H9 (cell line): ENCODE data around the gene TESK1. TPM values are rescaled to one million over a fixed set of nuclear protein-coding genes. Genes with fewer than 3 reads are reported as not detected.

Experiments
- DNase-seq: peaks from one replicate; pipeline ENCODE4 v3.0.0-alpha.2; 2017
- H2AFZ ChIP-seq: one replicate; pipeline ENCODE4 v1.6.1; 2013; ENCODE audit warnings: mild to moderate bottlenecking, low read length, control low read depth, moderate library complexity
- H2AK5ac ChIP-seq: 2 replicates; pipeline ENCODE4 v1.6.1; 2013; ENCODE audit warnings: low read length, control low read depth, mixed read lengths; ENCODE audit not compliant: insufficient read length
- H2BK120ac ChIP-seq: one replicate; pipeline ENCODE4 v1.6.1; 2013; ENCODE audit warnings: low read depth, mild to moderate bottlenecking, low read length, control low read depth, inconsistent platforms; ENCODE audit not compliant: poor library complexity, severe bottlenecking
- H2BK12ac ChIP-seq: 2 replicates; pipeline ENCODE4 v1.6.1; 2013; ENCODE audit warnings: low read length, control low read depth, mixed read lengths, low read depth; ENCODE audit not compliant: insufficient read length
- H2BK15ac ChIP-seq: 2 replicates; pipeline ENCODE4 v1.6.1; 2013; ENCODE audit warnings: low read depth, low read length, control low read depth
- H2BK20ac ChIP-seq: one replicate; pipeline ENCODE4 v1.6.1; 2013; ENCODE audit warnings: low read depth, mild to moderate bottlenecking, low read length, control low read depth, inconsistent platforms; ENCODE audit not compliant: poor library complexity, severe bottlenecking
- H2BK5ac ChIP-seq: 2 replicates; pipeline ENCODE4 v1.6.1; 2013; ENCODE audit warnings: low read length, control low read depth, mixed read lengths; ENCODE audit not compliant: insufficient read length
- H3K14ac ChIP-seq: 2 replicates; pipeline ENCODE4 v1.6.1; 2013; ENCODE audit warnings: low read length, control low read depth; ENCODE audit not compliant: insufficient read depth
- H3K18ac ChIP-seq: 2 replicates; pipeline ENCODE4 v1.6.1; 2013; ENCODE audit warnings: low read depth, mild to moderate bottlenecking, mixed read lengths, low read length, control low read depth; ENCODE audit not compliant: insufficient read length
- H3K23ac ChIP-seq: 2 replicates; pipeline ENCODE4 v1.6.1; 2013; ENCODE audit warnings: low read length, control low read depth, mixed read lengths, low read depth; ENCODE audit not compliant: insufficient read length
- H3K23me2 ChIP-seq: 2 replicates; pipeline ENCODE4 v1.6.1; 2013; ENCODE audit warnings: low read depth, mild to moderate bottlenecking, mixed read lengths, low read length, control low read depth; ENCODE audit not compliant: insufficient read length, poor library complexity, severe bottlenecking
- H3K27ac ChIP-seq: 2 replicates; pipeline ENCODE4 v1.5.1; 2013; ENCODE audit warnings: low read length, control low read depth, mixed read lengths, low read depth; ENCODE audit not compliant: insufficient read length
- H3K27me3 ChIP-seq: 2 replicates; pipeline ENCODE4 v1.6.1; 2013; ENCODE audit warnings: low read length, control low read depth, inconsistent platforms; ENCODE audit not compliant: insufficient read depth
- H3K4ac ChIP-seq: 2 replicates; pipeline ENCODE4 v1.6.1; 2013; ENCODE audit warnings: low read depth, mild to moderate bottlenecking, control low read depth, inconsistent platforms, low read length, moderate library complexity
- H3K4me1 ChIP-seq: 2 replicates; pipeline ENCODE4 v1.6.1; 2013; ENCODE audit warnings: low read length, control low read depth, inconsistent platforms; ENCODE audit not compliant: insufficient read depth
- H3K4me2 ChIP-seq: 2 replicates; pipeline ENCODE4 v1.6.1; 2013; ENCODE audit warnings: low read length, control low read depth, mixed read lengths; ENCODE audit not compliant: insufficient read length, insufficient read depth
- H3K56ac ChIP-seq: 2 replicates; pipeline ENCODE4 v1.6.1; 2013; ENCODE audit warnings: low read depth, mild to moderate bottlenecking, mixed read lengths, low read length, control low read depth; ENCODE audit not compliant: insufficient read length
- H3K79me1 ChIP-seq: 2 replicates; pipeline ENCODE4 v1.6.1; 2013; ENCODE audit warnings: low read depth, mild to moderate bottlenecking, moderate library complexity, low read length, control low read depth, inconsistent platforms; ENCODE audit not compliant: insufficient read depth, poor library complexity, severe bottlenecking
- H3K79me2 ChIP-seq: 2 replicates; pipeline ENCODE4 v1.6.1; 2013; ENCODE audit warnings: low read length, control low read depth, inconsistent platforms; ENCODE audit not compliant: insufficient read depth
- H3K9ac ChIP-seq: 2 replicates; pipeline ENCODE4 v1.6.1; 2013; ENCODE audit warnings: low read length, control low read depth, mixed read lengths; ENCODE audit not compliant: insufficient read length; ENCODE audit errors: extremely low read depth
- H3K9me3 ChIP-seq: one replicate; pipeline ENCODE4 v1.6.1; 2013; ENCODE audit warnings: low read depth, low read length, inconsistent platforms; ENCODE audit not compliant: control insufficient read depth
- H3T11ph ChIP-seq: one replicate; pipeline ENCODE4 v1.6.1; 2013; ENCODE audit warnings: mild to moderate bottlenecking, low read length, control low read depth, inconsistent platforms
- H4K20me1 ChIP-seq: one replicate; pipeline ENCODE4 v1.6.1; 2013; ENCODE audit not compliant: control insufficient read depth, insufficient read length, insufficient read depth
- H4K5ac ChIP-seq: 2 replicates; pipeline ENCODE4 v1.6.1; 2013; ENCODE audit warnings: low read depth, mild to moderate bottlenecking, mixed read lengths, low read length, control low read depth; ENCODE audit not compliant: insufficient read length
- H4K8ac ChIP-seq: replicated peaks from 2 replicates; pipeline ENCODE4 v1.6.1; 2013; ENCODE audit warnings: low read length, control low read depth, mixed read lengths, low read depth; ENCODE audit not compliant: insufficient read length
- H4K91ac ChIP-seq: 2 replicates; pipeline ENCODE4 v1.6.1; 2013; ENCODE audit warnings: low read depth, mild to moderate bottlenecking, moderate library complexity, mixed read lengths, low read length, control low read depth; ENCODE audit not compliant: insufficient read length
- H3K27ac Mint-ChIP-seq, 3 experiments: 2 replicates in 2 of 3; 3 replicates in 1 of 3; pipeline ENCODE4 v1.8.0; 2020 to 2021; ENCODE audit warnings: mixed read lengths in 3 of 3, mild to moderate bottlenecking in 1 of 3, moderate library complexity in 1 of 3
- H3K27me3 Mint-ChIP-seq: 2 replicates; pipeline ENCODE4 v1.8.0; 2021; ENCODE audit warnings: low read depth, mild to moderate bottlenecking, moderate library complexity, mixed read lengths
- H3K36me3 Mint-ChIP-seq, 3 experiments: 2 replicates in 2 of 3; 3 replicates in 1 of 3; pipeline ENCODE4 v1.8.0; 2020 to 2021; ENCODE audit warnings: low read depth in 3 of 3, mixed read lengths in 3 of 3; ENCODE audit not compliant: insufficient read depth in 1 of 3
- H3K4me1 Mint-ChIP-seq, 2 experiments: 2 replicates each; pipeline ENCODE4 v1.8.0; 2020; ENCODE audit warnings: mixed read lengths in 2 of 2
- H3K4me3 Mint-ChIP-seq, 2 experiments: 2 replicates in 1 of 2; 3 replicates in 1 of 2; pipeline ENCODE4 v1.8.0; 2020 to 2021; ENCODE audit warnings: mild to moderate bottlenecking in 2 of 2, mixed read lengths in 2 of 2, moderate library complexity in 1 of 2
- H3K9me3 Mint-ChIP-seq, 2 experiments: 2 replicates in 1 of 2; 3 replicates in 1 of 2; pipeline ENCODE4 v1.8.0; 2020; ENCODE audit warnings: mild to moderate bottlenecking in 2 of 2, mixed read lengths in 2 of 2, moderate library complexity in 1 of 2
- CTCF ChIP-seq: fragments of 200-600 bp; sonication (generic); conservative IDR thresholded peaks from 3 replicates; pipeline ENCODE4 v1.8.0; 2021; ENCODE audit warnings: antibody characterized with exemption, mild to moderate bottlenecking
- WGBS: extraction: QIAGEN DNeasy Blood & Tissue Kit; methylation state at CpG from one replicate; pipeline ENCODE4 v1.1.7; 2013; ENCODE audit warnings: missing lambda C conversion rate, low lambda C conversion rate, mixed read lengths; ENCODE audit not compliant: insufficient read length; ENCODE audit errors: extremely low coverage; 5-methylcytosine and 5-hydroxymethylcytosine counted together
- total RNA-seq: library from RNA; stranded (reverse); gene quantifications from 2 replicates; pipeline ENCODE4 v1.2.1, GENCODE V29; 2021

Gene TESK1
- total RNA-seq, 1 experiment from 2014 or later, result 28.6 TPM

DNA sequence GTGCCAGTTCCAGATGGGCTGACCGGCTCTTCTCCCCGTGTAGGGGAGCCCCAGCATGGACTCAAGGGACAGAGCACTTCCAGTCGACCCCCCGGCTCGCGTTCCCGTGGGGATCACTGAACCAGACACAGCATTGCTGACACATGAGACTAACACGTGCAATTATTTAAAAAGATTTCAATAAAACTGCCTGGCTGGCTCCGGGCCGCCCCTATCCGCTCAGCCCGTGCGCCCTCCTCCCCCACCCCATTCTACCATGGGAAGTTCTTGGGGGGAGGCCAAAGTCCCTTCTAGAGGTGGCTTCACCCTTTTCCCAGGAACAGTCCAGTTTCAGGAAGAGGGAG is 4.7 kb downstream of the TESK1 start:
- H3K79me1 ChIP-seq, result no peaks in the 10 kb centered on the region
- no peaks in the 10 kb centered on the region; a peak in 2 of 5 replicates for H3K9me3 Mint-ChIP-seq
- H4K5ac ChIP-seq, result no peak overlapping the region
- H3K4me2 ChIP-seq, result no peak overlapping the region
- H3K4me1 ChIP-seq, result no peaks in the 10 kb centered on the region
- no peak overlapping the region for H3K27ac ChIP-seq
- H2BK15ac ChIP-seq, result no peak overlapping the region
- H3K56ac ChIP-seq, result no peak overlapping the region
- no peak overlapping the region for H2AK5ac ChIP-seq
- no peak overlapping the region for H3T11ph ChIP-seq
- peaks cover 4% of the 10 kb centered on the region for H3K27me3 Mint-ChIP-seq
- no peaks in the 10 kb centered on the region for H3K79me2 ChIP-seq
- H3K9me3 ChIP-seq, result no peaks in the 10 kb centered on the region
- no peak overlapping the region for H2BK5ac ChIP-seq
- H3K27ac Mint-ChIP-seq, result no peak overlapping the region
- no peak overlapping the region for H2BK120ac ChIP-seq
- H3K18ac ChIP-seq, result no peak overlapping the region
- no peak for DNase-seq
- H3K14ac ChIP-seq, result no peak overlapping the region
- H3K4ac ChIP-seq, result no peak overlapping the region
- no peak for TF ChIP-seq CTCF
- H3K36me3 Mint-ChIP-seq, result peaks cover 9 to 25% (median 21%) of the 10 kb centered on the region in 3 experiments; a peak in 6 of 7 replicates
- H4K8ac ChIP-seq, result no peak overlapping the region
- H2BK12ac ChIP-seq, result no peak overlapping the region
- no peak overlapping the region for H3K23ac ChIP-seq
- H2AFZ ChIP-seq, result no peak overlapping the region
- no peak overlapping the region for H4K91ac ChIP-seq
- 0 out of 2 replicates have a peak, but pooled peaks cover under 1% of the 10 kb centered on the region for H3K27me3 ChIP-seq
- peaks cover 8% of the 10 kb centered on the region for H3K23me2 ChIP-seq
- no peak overlapping the region for H3K9ac ChIP-seq
- no peaks in the 10 kb centered on the region for H4K20me1 ChIP-seq
- no CpG with 5 or more reads among the region's 13 CpGs for WGBS
- no peak overlapping the region for H3K4me3 Mint-ChIP-seq
- peaks cover 3 to 8% of the 10 kb centered on the region in 2 experiments; a peak in 3 of 4 replicates for H3K4me1 Mint-ChIP-seq
- no peak overlapping the region for H2BK20ac ChIP-seq
